Testis (tissue), 2 donors: ENCODE results near the gene FEV.

Experiments used
- CTCF ChIP-seq, 3 experiments: fragments of 450-650 bp in 2 of 3; fragments of 200-600 bp in 1 of 3; sonication (generic) in 1 of 3; IDR thresholded peaks; one replicate each; pipeline ENCODE4 v1.5.1; 2016 to 2019; ENCODE audit warnings: antibody characterized with exemption in 3 of 3, mild to moderate bottlenecking in 2 of 3, moderate library complexity in 1 of 3
- POLR2A ChIP-seq: fragments of 450-650 bp; IDR thresholded peaks from one replicate; pipeline ENCODE4 v1.6.1; 2017; ENCODE audit warnings: antibody characterized with exemption, mild to moderate bottlenecking, moderate library complexity

- no peak for TF ChIP-seq CTCF (IDR thresholded peaks at IDR 0.05)
- TF ChIP-seq POLR2A = no peak
These were observed 26.7 kb downstream of the FEV start for GRCh38 chr2:218958276-218958675.
